ENCODE data around the gene SYN1.

Gene SYN1

DNA sequence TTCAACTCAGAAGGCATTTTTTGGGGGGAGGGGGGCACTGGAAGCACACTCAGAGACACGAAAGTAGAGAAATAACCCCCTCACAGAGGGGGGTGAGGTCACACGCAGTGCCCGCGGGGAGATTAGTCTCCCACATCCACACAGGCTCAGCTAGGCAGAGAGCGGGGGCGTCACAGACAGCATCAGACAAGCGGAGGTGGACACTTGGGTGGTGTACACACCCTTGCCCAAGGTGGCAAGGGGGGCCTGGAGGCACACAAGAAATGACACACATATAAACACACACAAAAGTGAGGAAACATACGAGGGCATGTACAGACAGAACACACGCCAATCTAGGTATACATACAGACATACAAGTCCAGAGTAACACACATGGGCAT is 637 bp upstream of the SYN1 start:
- Histone ChIP-seq H3K27me3 (ENCODE audit: control insufficient read depth, insufficient read depth, low read length, poor library complexity, severe bottlenecking) (peaks cover 17% of the 10 kb centered on the region), H3K9me3 (ENCODE audit: control insufficient read depth, low read length) (no peaks in the 10 kb centered on the region), H3K4me3 (ENCODE audit: insufficient read depth, low read depth, low read length) (no peak overlapping the region), H3K4me1 (ENCODE audit: control insufficient read depth, insufficient read depth, low read length) (no peaks in the 10 kb centered on the region), H3K36me3 (ENCODE audit: control insufficient read depth, insufficient read depth, low read length) (no peaks in the 10 kb centered on the region), H3K27ac (ENCODE audit: insufficient read depth, low read depth, low read length, poor library complexity, severe bottlenecking) (no peak overlapping the region)
- WGBS, 2 experiments: 55 to 58% methylated on average over 9 of the region's 9 CpGs

DNA sequence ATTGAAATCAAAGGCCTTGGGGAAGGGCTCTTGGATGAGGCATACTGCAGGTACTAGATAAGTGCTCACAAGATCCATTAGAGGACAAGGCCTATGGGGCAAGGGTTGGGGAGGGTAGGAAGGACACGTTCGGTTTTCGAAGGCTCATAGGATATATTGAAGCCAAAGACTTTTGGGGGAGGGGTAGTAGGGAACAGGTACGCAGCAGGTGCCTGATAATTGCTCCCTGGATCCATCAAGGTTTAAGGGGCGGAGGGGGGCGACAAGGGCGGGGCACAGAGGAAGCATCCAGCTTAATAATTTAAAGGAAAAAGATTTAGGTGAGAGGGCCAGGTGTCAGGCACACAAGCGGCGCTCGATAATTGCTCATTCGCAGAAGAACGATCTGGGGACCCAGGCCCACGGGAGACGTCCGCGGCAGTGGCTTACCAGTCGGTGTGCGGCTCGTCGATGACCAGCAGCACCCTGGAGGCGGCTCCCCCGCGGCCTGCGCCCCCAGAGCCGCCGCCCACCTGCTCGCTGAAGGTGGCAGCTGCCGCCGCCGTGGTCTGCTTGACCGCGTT is 653 bp downstream of the SYN1 start:
- WGBS, 2 experiments: 48% methylated on average over 32 of the region's 32 CpGs
- no peaks in the 10 kb centered on the region for H3K4me1 ChIP-seq (ENCODE audit: control insufficient read depth, insufficient read depth, low read length)
- no peaks in the 10 kb centered on the region for H3K9me3 ChIP-seq (ENCODE audit: control insufficient read depth, low read length)
- H3K36me3 ChIP-seq (ENCODE audit: control insufficient read depth, insufficient read depth, low read length): no peaks in the 10 kb centered on the region
- H3K4me3 ChIP-seq (ENCODE audit: insufficient read depth, low read depth, low read length): peak overlapping the region; percentile 32
- peaks cover 17% of the 10 kb centered on the region for H3K27me3 ChIP-seq (ENCODE audit: control insufficient read depth, insufficient read depth, low read length, poor library complexity, severe bottlenecking)
- H3K27ac ChIP-seq (ENCODE audit: insufficient read depth, low read depth, low read length, poor library complexity, severe bottlenecking): no peak overlapping the region

DNA sequence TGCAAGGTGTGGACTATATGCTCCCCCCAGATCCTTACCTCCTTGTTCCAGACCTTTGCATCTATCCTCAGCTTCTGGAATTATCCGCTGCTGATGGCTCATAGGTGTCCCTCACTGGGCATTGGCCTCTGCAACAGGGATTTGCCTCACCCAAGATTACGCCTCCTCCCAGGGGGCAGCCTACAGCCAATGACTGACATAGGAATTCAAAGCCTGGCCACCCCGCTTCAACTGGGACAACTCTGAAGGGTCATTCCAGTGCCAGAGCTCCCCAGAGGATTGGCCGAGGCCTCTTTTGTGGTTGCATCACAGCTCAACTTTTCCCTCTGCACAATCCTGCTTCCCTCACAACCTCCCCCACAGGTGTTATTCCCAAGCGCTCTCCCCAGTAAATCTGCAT is 5.0 kb downstream of the SYN1 start:
- no peaks in the 10 kb centered on the region for H3K36me3 ChIP-seq (ENCODE audit: control insufficient read depth, insufficient read depth, low read length)

DNA sequence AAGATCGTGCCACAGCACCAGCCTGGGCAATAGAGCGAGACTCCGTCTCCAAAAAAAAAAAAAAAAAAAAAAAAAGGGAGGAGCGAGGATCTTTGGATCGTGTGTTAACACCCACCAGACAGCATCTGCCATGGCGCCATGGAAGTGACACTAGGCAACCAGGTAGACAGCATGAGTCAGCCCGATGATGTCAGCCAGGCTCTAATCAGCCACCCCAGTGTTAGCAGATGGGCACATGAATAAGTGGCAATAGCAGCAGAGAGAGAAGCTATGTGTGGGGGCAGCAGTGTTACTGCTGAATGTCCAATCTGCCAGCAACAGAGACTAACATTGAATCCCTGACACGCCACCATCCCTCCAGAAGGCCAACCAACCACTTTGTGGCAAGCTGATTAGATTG is 6.6 kb downstream of the SYN1 start:
- no peaks in the 10 kb centered on the region for H3K9me3 ChIP-seq (ENCODE audit: control insufficient read depth, low read length)
- no peak overlapping the region for H3K27ac ChIP-seq (ENCODE audit: insufficient read depth, low read depth, low read length, poor library complexity, severe bottlenecking)
- H3K4me3 ChIP-seq (ENCODE audit: insufficient read depth, low read depth, low read length): no peak overlapping the region
- H3K4me1 ChIP-seq (ENCODE audit: control insufficient read depth, insufficient read depth, low read length): peaks cover 6% of the 10 kb centered on the region
- no peaks in the 10 kb centered on the region for H3K27me3 ChIP-seq (ENCODE audit: control insufficient read depth, insufficient read depth, low read length, poor library complexity, severe bottlenecking)
- 95% methylated on average over 8 of the region's 8 CpGs for WGBS, 2 experiments
- no peaks in the 10 kb centered on the region for H3K36me3 ChIP-seq (ENCODE audit: control insufficient read depth, insufficient read depth, low read length)

More for the DNA sequence above, 5.0 kb downstream of the SYN1 start:
- peaks cover 11% of the 10 kb centered on the region for H3K27me3 ChIP-seq (ENCODE audit: control insufficient read depth, insufficient read depth, low read length, poor library complexity, severe bottlenecking)
- H3K4me1 ChIP-seq (ENCODE audit: control insufficient read depth, insufficient read depth, low read length): no peaks in the 10 kb centered on the region
- no peaks in the 10 kb centered on the region for H3K9me3 ChIP-seq (ENCODE audit: control insufficient read depth, low read length)
- H3K27ac ChIP-seq (ENCODE audit: insufficient read depth, low read depth, low read length, poor library complexity, severe bottlenecking): no peak overlapping the region
- H3K4me3 ChIP-seq (ENCODE audit: insufficient read depth, low read depth, low read length): no peak overlapping the region
- 61 to 71% methylated on average over 4 to 5 of the region's 5 CpGs for WGBS, 2 experiments

DNA sequence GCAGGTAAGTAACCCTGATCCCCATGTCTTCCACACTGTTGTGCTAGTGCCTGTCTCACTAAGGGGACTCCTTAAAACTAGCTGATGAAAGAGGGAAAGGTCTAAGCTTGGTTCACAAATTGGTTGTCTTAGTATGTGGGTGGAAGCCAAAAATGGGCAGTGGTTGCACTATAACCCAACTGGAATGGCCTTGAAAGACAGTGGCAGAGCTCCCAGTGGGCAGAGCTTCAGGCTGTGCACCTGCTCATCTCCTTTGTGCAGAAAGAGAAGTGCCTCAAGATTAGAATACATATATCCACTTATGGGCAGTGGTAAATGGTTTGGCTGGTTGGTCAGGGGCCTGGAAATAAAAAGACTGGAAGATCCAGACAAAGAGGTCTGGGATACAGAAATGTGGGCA is 7.2 kb downstream of the SYN1 start:
- H3K36me3 ChIP-seq (ENCODE audit: control insufficient read depth, insufficient read depth, low read length): no peaks in the 10 kb centered on the region
- no peak overlapping the region for H3K4me3 ChIP-seq (ENCODE audit: insufficient read depth, low read depth, low read length)
- H3K27me3 ChIP-seq (ENCODE audit: control insufficient read depth, insufficient read depth, low read length, poor library complexity, severe bottlenecking): no peaks in the 10 kb centered on the region
- peaks cover 6% of the 10 kb centered on the region for H3K4me1 ChIP-seq (ENCODE audit: control insufficient read depth, insufficient read depth, low read length)
- no peaks in the 10 kb centered on the region for H3K9me3 ChIP-seq (ENCODE audit: control insufficient read depth, low read length)
- no peak overlapping the region for H3K27ac ChIP-seq (ENCODE audit: insufficient read depth, low read depth, low read length, poor library complexity, severe bottlenecking)

DNA sequence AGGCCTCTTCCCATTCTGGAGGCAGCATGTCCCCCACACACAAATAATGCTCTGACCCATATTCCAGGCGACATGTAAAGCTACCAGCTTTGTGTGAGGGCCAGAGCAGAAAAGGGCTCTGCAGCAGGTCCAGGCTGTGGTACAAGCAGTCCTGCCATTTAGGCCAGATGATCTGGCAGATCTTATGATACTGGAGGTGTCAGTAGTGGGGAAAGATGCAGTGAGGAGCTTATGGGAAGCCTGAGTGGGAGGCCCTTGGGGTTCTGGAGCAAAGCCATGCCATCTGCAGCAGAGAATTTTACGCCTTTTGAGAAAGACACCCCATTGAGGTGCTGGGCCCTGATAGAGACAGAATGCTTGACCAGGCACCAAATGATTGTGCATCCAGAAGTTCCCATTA is 7.7 kb downstream of the SYN1 start:
- H3K4me3 ChIP-seq (ENCODE audit: insufficient read depth, low read depth, low read length): no peak overlapping the region

DNA sequence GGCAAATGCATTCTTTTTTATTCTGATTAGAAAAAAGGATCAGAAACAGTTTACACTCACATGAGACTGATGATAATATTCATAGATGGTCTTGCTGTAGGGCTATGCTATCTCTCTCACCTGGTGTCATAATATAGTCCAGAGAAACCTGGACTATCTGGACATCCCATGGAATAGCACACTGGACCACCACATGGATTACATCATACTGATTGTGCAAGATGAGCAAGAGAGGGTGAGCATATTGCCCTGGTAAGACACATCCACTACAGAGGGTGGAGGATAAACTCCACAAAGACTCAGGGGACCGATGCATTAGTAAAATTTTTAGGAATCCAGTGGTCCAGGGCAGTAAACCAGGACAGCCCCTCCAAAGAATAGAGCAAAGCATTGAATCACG is 8.2 kb downstream of the SYN1 start:
- no peak overlapping the region for H3K27ac ChIP-seq (ENCODE audit: insufficient read depth, low read depth, low read length, poor library complexity, severe bottlenecking)
- no peaks in the 10 kb centered on the region for H3K9me3 ChIP-seq (ENCODE audit: control insufficient read depth, low read length)
- H3K4me3 ChIP-seq (ENCODE audit: insufficient read depth, low read depth, low read length): no peak overlapping the region
- 90 to 94% methylated on average over 2 of the region's 2 CpGs for WGBS, 2 experiments
- no peaks in the 10 kb centered on the region for H3K36me3 ChIP-seq (ENCODE audit: control insufficient read depth, insufficient read depth, low read length)
- no peaks in the 10 kb centered on the region for H3K27me3 ChIP-seq (ENCODE audit: control insufficient read depth, insufficient read depth, low read length, poor library complexity, severe bottlenecking)
- H3K4me1 ChIP-seq (ENCODE audit: control insufficient read depth, insufficient read depth, low read length): peaks cover 6% of the 10 kb centered on the region

More for the DNA sequence above, 7.7 kb downstream of the SYN1 start:
- H3K27ac ChIP-seq (ENCODE audit: insufficient read depth, low read depth, low read length, poor library complexity, severe bottlenecking): no peak overlapping the region
- H3K4me1 ChIP-seq (ENCODE audit: control insufficient read depth, insufficient read depth, low read length): peaks cover 6% of the 10 kb centered on the region
- WGBS, 2 experiments: 92 to 94% methylated on average over 2 of the region's 2 CpGs
- H3K36me3 ChIP-seq (ENCODE audit: control insufficient read depth, insufficient read depth, low read length): no peaks in the 10 kb centered on the region
- no peaks in the 10 kb centered on the region for H3K27me3 ChIP-seq (ENCODE audit: control insufficient read depth, insufficient read depth, low read length, poor library complexity, severe bottlenecking)
- H3K9me3 ChIP-seq (ENCODE audit: control insufficient read depth, low read length): no peaks in the 10 kb centered on the region

DNA sequence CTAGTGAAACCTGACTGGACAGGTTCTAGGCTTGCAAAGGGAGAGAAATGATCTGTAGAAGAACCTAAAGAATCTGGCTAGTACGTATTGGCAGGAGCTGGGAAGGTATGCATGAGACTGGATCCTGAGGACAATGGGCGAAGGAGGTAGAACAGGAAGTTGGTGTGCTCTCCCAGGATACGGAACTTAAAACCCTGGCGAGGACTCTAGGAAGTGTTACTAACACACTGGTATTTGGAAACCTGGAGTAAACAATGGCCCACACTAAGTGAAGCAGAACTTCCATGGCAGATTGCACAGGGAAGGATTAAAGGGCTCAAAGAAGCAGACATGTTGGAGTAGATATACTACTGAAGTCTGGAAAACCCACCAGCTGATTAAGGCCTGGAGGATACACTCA is 9.1 kb downstream of the SYN1 start:
- Histone ChIP-seq H3K4me1 (ENCODE audit: control insufficient read depth, insufficient read depth, low read length) (peaks cover 6% of the 10 kb centered on the region), H3K4me3 (ENCODE audit: insufficient read depth, low read depth, low read length) (no peak overlapping the region), H3K9me3 (ENCODE audit: control insufficient read depth, low read length) (no peaks in the 10 kb centered on the region), H3K27me3 (ENCODE audit: control insufficient read depth, insufficient read depth, low read length, poor library complexity, severe bottlenecking) (no peaks in the 10 kb centered on the region), H3K27ac (ENCODE audit: insufficient read depth, low read depth, low read length, poor library complexity, severe bottlenecking) (no peak overlapping the region), H3K36me3 (ENCODE audit: control insufficient read depth, insufficient read depth, low read length) (no peaks in the 10 kb centered on the region)
- WGBS, 2 experiments: 92 to 93% methylated on average over 4 of the region's 4 CpGs

DNA sequence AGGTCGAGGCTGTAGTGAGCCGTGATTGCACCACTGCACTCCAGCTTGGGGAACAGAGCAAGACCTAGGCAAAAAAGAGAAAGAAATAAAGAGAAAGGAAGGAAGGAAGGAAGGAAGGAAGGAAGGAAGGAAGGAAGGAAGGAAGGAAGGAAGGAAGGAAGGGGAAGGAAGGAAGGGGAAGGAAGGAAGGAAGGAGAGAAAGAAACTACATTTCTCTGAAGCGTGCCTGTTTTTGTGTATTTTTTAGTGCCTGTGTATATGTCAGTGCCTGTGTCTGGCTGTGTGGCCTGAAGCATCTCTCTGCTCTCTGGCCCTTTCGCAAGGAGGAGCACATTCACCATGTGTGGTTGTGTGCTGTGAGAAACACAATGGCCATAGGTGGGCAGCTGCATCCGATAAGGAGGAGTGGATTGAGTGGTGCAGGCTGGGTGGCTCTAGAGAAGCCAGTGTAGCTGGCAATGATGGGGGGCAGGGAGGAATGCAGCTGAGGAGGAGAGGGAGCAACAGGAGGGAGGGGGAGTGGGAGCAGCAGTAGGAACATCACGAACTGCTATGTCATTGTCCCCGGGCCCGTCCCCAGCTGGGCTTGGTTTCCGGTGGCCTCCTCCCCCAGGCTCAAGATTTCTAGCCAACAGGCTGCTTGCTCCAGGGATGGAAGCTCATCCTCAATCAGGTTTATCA is 11.4 kb downstream of the SYN1 start:
- Histone ChIP-seq H3K36me3 (ENCODE audit: control insufficient read depth, insufficient read depth, low read length) (no peaks in the 10 kb centered on the region), H3K27ac (ENCODE audit: insufficient read depth, low read depth, low read length, poor library complexity, severe bottlenecking) (no peak overlapping the region), H3K4me3 (ENCODE audit: insufficient read depth, low read depth, low read length) (no peak overlapping the region), H3K4me1 (ENCODE audit: control insufficient read depth, insufficient read depth, low read length) (peaks cover 6% of the 10 kb centered on the region), H3K9me3 (ENCODE audit: control insufficient read depth, low read length) (no peaks in the 10 kb centered on the region), H3K27me3 (ENCODE audit: control insufficient read depth, insufficient read depth, low read length, poor library complexity, severe bottlenecking) (no peaks in the 10 kb centered on the region)
- WGBS, 2 experiments: 34 to 41% methylated on average over 9 of the region's 9 CpGs

DNA sequence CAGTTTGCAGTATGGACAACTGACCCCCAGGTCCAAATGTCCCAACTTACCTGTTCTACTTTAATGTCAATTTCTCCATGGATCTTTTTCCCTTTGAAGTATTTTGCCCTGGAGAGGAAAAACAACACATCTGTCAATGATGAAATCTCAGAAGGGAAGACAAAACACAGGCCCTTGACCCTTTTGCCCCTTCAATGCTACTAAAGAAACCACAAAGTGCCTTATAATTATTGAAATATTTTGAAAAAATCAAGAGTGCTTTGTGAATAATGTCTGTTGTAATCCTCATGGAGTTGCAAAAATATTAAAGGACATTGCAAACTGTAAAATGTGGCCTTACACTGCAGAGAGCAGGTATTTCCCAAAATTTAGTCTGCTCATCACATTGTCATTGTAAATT is 12.6 kb downstream of the SYN1 start:
- Histone ChIP-seq H3K4me1 (ENCODE audit: control insufficient read depth, insufficient read depth, low read length) (peaks cover 6% of the 10 kb centered on the region), H3K36me3 (ENCODE audit: control insufficient read depth, insufficient read depth, low read length) (no peaks in the 10 kb centered on the region), H3K27ac (ENCODE audit: insufficient read depth, low read depth, low read length, poor library complexity, severe bottlenecking) (no peak overlapping the region), H3K4me3 (ENCODE audit: insufficient read depth, low read depth, low read length) (no peak overlapping the region), H3K27me3 (ENCODE audit: control insufficient read depth, insufficient read depth, low read length, poor library complexity, severe bottlenecking) (no peaks in the 10 kb centered on the region), H3K9me3 (ENCODE audit: control insufficient read depth, low read length) (no peaks in the 10 kb centered on the region)

DNA sequence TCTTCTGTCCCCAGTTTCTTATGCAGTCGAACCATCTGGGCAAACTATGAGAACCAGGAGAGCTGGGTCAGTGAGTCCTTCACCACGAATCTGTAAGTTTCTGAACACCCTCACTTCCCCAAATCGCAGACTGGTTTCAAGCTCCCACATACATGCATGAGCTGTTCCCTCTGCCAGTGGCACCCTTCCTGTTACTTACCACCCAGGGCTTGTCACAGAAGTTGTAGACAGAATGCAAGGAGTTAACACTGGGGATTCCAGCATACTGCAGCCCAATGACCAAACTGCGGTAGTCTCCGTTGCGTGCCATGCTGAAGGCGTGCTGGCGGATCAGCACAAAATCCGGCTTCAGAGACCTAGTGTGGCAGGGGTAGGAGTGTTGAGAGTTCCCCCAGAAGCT is 14.6 kb downstream of the SYN1 start:
- H3K27me3 ChIP-seq (ENCODE audit: control insufficient read depth, insufficient read depth, low read length, poor library complexity, severe bottlenecking): no peaks in the 10 kb centered on the region
- WGBS, 2 experiments: 82 to 89% methylated on average over 9 of the region's 9 CpGs
- H3K4me3 ChIP-seq (ENCODE audit: insufficient read depth, low read depth, low read length): no peak overlapping the region
- H3K9me3 ChIP-seq (ENCODE audit: control insufficient read depth, low read length): no peaks in the 10 kb centered on the region
- no peak overlapping the region for H3K27ac ChIP-seq (ENCODE audit: insufficient read depth, low read depth, low read length, poor library complexity, severe bottlenecking)
- peaks cover 6% of the 10 kb centered on the region for H3K4me1 ChIP-seq (ENCODE audit: control insufficient read depth, insufficient read depth, low read length)
- H3K36me3 ChIP-seq (ENCODE audit: control insufficient read depth, insufficient read depth, low read length): no peaks in the 10 kb centered on the region
